ENCODE results near the gene BDH1.

BDH1 gene

DNA sequence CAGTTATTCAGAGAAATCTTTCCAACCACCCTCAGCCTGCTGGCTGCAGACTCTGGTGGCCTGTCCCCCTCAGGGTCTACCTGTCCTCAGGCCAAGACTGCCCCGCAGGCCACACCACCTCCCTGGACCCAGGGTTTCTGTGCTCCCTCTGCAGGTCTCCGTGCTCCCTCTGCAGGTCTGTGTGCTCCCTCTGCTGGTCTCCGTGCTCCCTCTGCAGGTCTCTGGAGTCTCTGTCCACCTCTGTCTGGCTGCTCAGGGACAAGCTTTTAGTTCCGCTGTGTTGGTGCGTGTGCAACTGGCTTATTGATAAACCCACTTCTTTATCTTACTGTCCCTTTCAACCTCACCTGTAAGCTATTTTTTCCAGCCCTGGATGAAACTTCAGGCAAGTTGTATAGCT, 30.1 kb downstream of the BDH1 start:
- Histone ChIP-seq H3K4me1 (ENCODE audit: control insufficient read depth, insufficient read depth, low read depth, low read length) (peaks cover 20% of the 10 kb centered on the region), H2AFZ (ENCODE audit: low read depth, low read length) (no peak overlapping the region), H3K9me3 (ENCODE audit: control insufficient read depth, low read length) (no peaks in the 10 kb centered on the region), H3K4me3 (ENCODE audit: insufficient read depth in 1 of 2, low read depth in 1 of 2, low read length in 2 of 2) (no peak overlapping the region), H3K79me1 (replicated peaks; ENCODE audit: low read length, poor library complexity, severe bottlenecking) (no peaks in the 10 kb centered on the region), H2BK12ac (ENCODE audit: low read length in 2 of 2) (no peak overlapping the region), H3K23ac (ENCODE audit: low read length in 2 of 2) (no peak overlapping the region), H3K27me3 (ENCODE audit: control insufficient read depth in 1 of 2, insufficient read depth in 1 of 2, low read length in 2 of 2) (peaks cover 0 to 40% of the 10 kb centered on the region in 2 experiments), H4K91ac (ENCODE audit: low read length) (no peak overlapping the region), H2BK15ac (ENCODE audit: low read depth, poor library complexity, severe bottlenecking) (no peak overlapping the region), H3K4ac (ENCODE audit: low read depth in 1 of 2, low read length in 2 of 2) (no peak overlapping the region), H3K18ac (ENCODE audit: low read depth in 1 of 2, low read length in 2 of 2) (no peak overlapping the region), H2BK5ac (ENCODE audit: low read depth, low read length, poor library complexity, severe bottlenecking) (no peak overlapping the region), H3K14ac (ENCODE audit: low read length in 2 of 2) (no peak overlapping the region), H4K8ac (ENCODE audit: low read length) (no peak overlapping the region), H2AK5ac (ENCODE audit: low read length, severe bottlenecking) (no peak overlapping the region), H3K27ac (ENCODE audit: low read length, poor library complexity, severe bottlenecking) (no peak overlapping the region), H2BK120ac (ENCODE audit: low read depth, low read length) (no peak overlapping the region), H3K9ac (ENCODE audit: low read length) (no peak overlapping the region), H3K36me3 (ENCODE audit: control insufficient read depth in 1 of 2, insufficient read depth in 2 of 2, low read depth in 1 of 2, low read length in 2 of 2) (peaks cover 0 to 26% of the 10 kb centered on the region in 2 experiments), H3K4me2 (ENCODE audit: low read length, poor library complexity, severe bottlenecking) (no peak overlapping the region)
- WGBS = 95% methylated on average over 5 of the region's 5 CpGs
- DNase-seq = peak; percentile 29

- Histone ChIP-seq H2AFZ (ENCODE audit: low read depth, low read length) (no peak overlapping the region), H3K4me3 (ENCODE audit: insufficient read depth in 1 of 2, low read depth in 1 of 2, low read length in 2 of 2) (no peak overlapping the region), H2AK5ac (ENCODE audit: low read length, severe bottlenecking) (no peak overlapping the region), H3K18ac (ENCODE audit: low read depth in 1 of 2, low read length in 2 of 2) (no peak overlapping the region), H3K4me2 (ENCODE audit: low read length, poor library complexity, severe bottlenecking) (no peak overlapping the region), H2BK5ac (ENCODE audit: low read depth, low read length, poor library complexity, severe bottlenecking) (no peak overlapping the region), H3K14ac (ENCODE audit: low read length in 2 of 2) (no peak overlapping the region), H2BK15ac (ENCODE audit: low read depth, poor library complexity, severe bottlenecking) (no peak overlapping the region), H3K9me3 (ENCODE audit: control insufficient read depth, low read length) (no peaks in the 10 kb centered on the region), H3K27ac (ENCODE audit: low read length, poor library complexity, severe bottlenecking) (no peak overlapping the region), H3K36me3 (ENCODE audit: control insufficient read depth in 1 of 2, insufficient read depth in 2 of 2, low read depth in 1 of 2, low read length in 2 of 2) (peaks cover 0 to 26% of the 10 kb centered on the region in 2 experiments), H3K79me1 (replicated peaks; ENCODE audit: low read length, poor library complexity, severe bottlenecking) (no peaks in the 10 kb centered on the region), H4K91ac (ENCODE audit: low read length) (no peak overlapping the region), H3K23ac (ENCODE audit: low read length in 2 of 2) (no peak overlapping the region), H4K8ac (ENCODE audit: low read length) (no peak overlapping the region), H3K4me1 (ENCODE audit: control insufficient read depth, insufficient read depth, low read depth, low read length) (peaks cover 30% of the 10 kb centered on the region), H3K4ac (ENCODE audit: low read depth in 1 of 2, low read length in 2 of 2) (no peak overlapping the region), H2BK120ac (ENCODE audit: low read depth, low read length) (no peak overlapping the region), H3K9ac (ENCODE audit: low read length) (no peak overlapping the region), H3K27me3 (ENCODE audit: control insufficient read depth in 1 of 2, insufficient read depth in 1 of 2, low read length in 2 of 2) (peaks cover 0 to 40% of the 10 kb centered on the region in 2 experiments), H2BK12ac (ENCODE audit: low read length in 2 of 2) (no peak overlapping the region)
- WGBS = 98% methylated on average over 8 of the region's 8 CpGs
- DNase-seq = no peak
Measured at GRCh38 chr3:197524128-197524527, 31.6 kb downstream of the BDH1 start.

- Histone ChIP-seq H3K27ac (ENCODE audit: low read length, poor library complexity, severe bottlenecking) (no peak overlapping the region), H3K4me2 (ENCODE audit: low read length, poor library complexity, severe bottlenecking) (no peak overlapping the region), H3K79me1 (replicated peaks; ENCODE audit: low read length, poor library complexity, severe bottlenecking) (no peaks in the 10 kb centered on the region), H2AK5ac (ENCODE audit: low read length, severe bottlenecking) (no peak overlapping the region), H3K14ac (ENCODE audit: low read length in 2 of 2) (no peak overlapping the region), H4K8ac (ENCODE audit: low read length) (no peak overlapping the region), H3K23ac (ENCODE audit: low read length in 2 of 2) (no peak overlapping the region), H3K27me3 (ENCODE audit: control insufficient read depth in 1 of 2, insufficient read depth in 1 of 2, low read length in 2 of 2) (peaks cover 0 to 40% of the 10 kb centered on the region in 2 experiments), H3K9ac (ENCODE audit: low read length) (no peak overlapping the region), H2BK15ac (ENCODE audit: low read depth, poor library complexity, severe bottlenecking) (no peak overlapping the region), H3K4ac (ENCODE audit: low read depth in 1 of 2, low read length in 2 of 2) (no peak overlapping the region), H3K9me3 (ENCODE audit: control insufficient read depth, low read length) (no peaks in the 10 kb centered on the region), H2BK120ac (ENCODE audit: low read depth, low read length) (no peak overlapping the region), H3K4me1 (ENCODE audit: control insufficient read depth, insufficient read depth, low read depth, low read length) (peaks cover 34% of the 10 kb centered on the region), H2BK12ac (ENCODE audit: low read length in 2 of 2) (no peak overlapping the region), H3K36me3 (ENCODE audit: control insufficient read depth in 1 of 2, insufficient read depth in 2 of 2, low read depth in 1 of 2, low read length in 2 of 2) (peaks cover 0 to 26% of the 10 kb centered on the region in 2 experiments), H2BK5ac (ENCODE audit: low read depth, low read length, poor library complexity, severe bottlenecking) (no peak overlapping the region), H3K18ac (ENCODE audit: low read depth in 1 of 2, low read length in 2 of 2) (no peak overlapping the region), H2AFZ (ENCODE audit: low read depth, low read length) (no peak overlapping the region), H3K4me3 (ENCODE audit: insufficient read depth in 1 of 2, low read depth in 1 of 2, low read length in 2 of 2) (no peak overlapping the region), H4K91ac (ENCODE audit: low read length) (no peak overlapping the region)
- DNase-seq = no peak
- WGBS = 82% methylated on average over 14 of the region's 14 CpGs
Measured at GRCh38 chr3:197523526-197523925, 32.2 kb downstream of the BDH1 start.

DNA sequence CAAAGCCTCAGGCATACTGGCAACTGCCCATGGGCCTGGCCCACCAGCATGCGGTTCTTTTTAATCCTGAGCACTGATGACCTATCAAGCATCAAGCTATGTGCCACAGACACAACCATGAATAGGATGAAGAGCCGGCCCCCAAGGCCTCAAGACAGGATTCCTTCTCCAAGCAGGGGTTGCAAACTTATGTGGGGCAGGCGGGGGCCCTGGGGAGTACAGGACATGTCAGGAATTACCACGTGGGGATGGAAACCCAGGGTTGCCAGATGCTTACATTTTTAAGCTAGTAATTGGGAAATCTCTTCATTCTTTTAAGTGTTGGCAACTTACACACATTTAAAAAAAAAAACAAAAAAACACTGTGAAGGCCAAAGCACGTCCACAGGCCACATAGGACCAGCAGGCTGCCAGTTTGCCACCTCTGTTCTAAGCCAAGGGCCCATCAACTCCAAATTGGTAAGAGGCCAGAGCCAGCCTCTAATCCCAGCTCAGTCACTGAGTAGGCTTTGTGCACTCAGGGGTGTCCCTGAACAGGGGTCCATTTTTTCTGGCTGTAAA, 32.8 kb downstream of the BDH1 start:
- peaks cover 0 to 40% of the 10 kb centered on the region in 2 experiments for H3K27me3 ChIP-seq (ENCODE audit: control insufficient read depth in 1 of 2, insufficient read depth in 1 of 2, low read length in 2 of 2)
- no peak overlapping the region for H3K4me2 ChIP-seq (ENCODE audit: low read length, poor library complexity, severe bottlenecking)
- H3K4me3 ChIP-seq (ENCODE audit: insufficient read depth in 1 of 2, low read depth in 1 of 2, low read length in 2 of 2) = no peak overlapping the region
- H3K14ac ChIP-seq (ENCODE audit: low read length in 2 of 2) = no peak overlapping the region
- no peak for DNase-seq
- H4K8ac ChIP-seq (ENCODE audit: low read length) = no peak overlapping the region
- H3K9me3 ChIP-seq (ENCODE audit: control insufficient read depth, low read length) = no peaks in the 10 kb centered on the region
- H3K4me1 ChIP-seq (ENCODE audit: control insufficient read depth, insufficient read depth, low read depth, low read length) = peaks cover 34% of the 10 kb centered on the region
- H3K36me3 ChIP-seq (ENCODE audit: control insufficient read depth in 1 of 2, insufficient read depth in 2 of 2, low read depth in 1 of 2, low read length in 2 of 2) = peaks cover 0 to 26% of the 10 kb centered on the region in 2 experiments
- no peak overlapping the region for H2BK5ac ChIP-seq (ENCODE audit: low read depth, low read length, poor library complexity, severe bottlenecking)
- peak overlapping the region in 1 of 2 experiments; percentile 35 for H2BK12ac ChIP-seq (ENCODE audit: low read length in 2 of 2)
- no peak overlapping the region for H3K4ac ChIP-seq (ENCODE audit: low read depth in 1 of 2, low read length in 2 of 2)
- H2AK5ac ChIP-seq (ENCODE audit: low read length, severe bottlenecking) = peak overlapping the region; percentile 71
- H3K27ac ChIP-seq (ENCODE audit: low read length, poor library complexity, severe bottlenecking) = no peak overlapping the region
- no peak overlapping the region for H3K9ac ChIP-seq (ENCODE audit: low read length)
- H3K79me1 ChIP-seq (replicated peaks; ENCODE audit: low read length, poor library complexity, severe bottlenecking) = no peaks in the 10 kb centered on the region
- H3K23ac ChIP-seq (ENCODE audit: low read length in 2 of 2) = no peak overlapping the region
- H2BK15ac ChIP-seq (ENCODE audit: low read depth, poor library complexity, severe bottlenecking) = no peak overlapping the region
- WGBS = 93% methylated on average over 4 of the region's 5 CpGs
- no peak overlapping the region for H2AFZ ChIP-seq (ENCODE audit: low read depth, low read length)
- no peak overlapping the region for H2BK120ac ChIP-seq (ENCODE audit: low read depth, low read length)
- H3K18ac ChIP-seq (ENCODE audit: low read depth in 1 of 2, low read length in 2 of 2) = peak overlapping the region; percentile 38 to 55
- no peak overlapping the region for H4K91ac ChIP-seq (ENCODE audit: low read length)
